Parathyroid adenoma (tissue), 2 donors: ENCODE measurements around the gene AIDA.

Experiments used
- H2AFZ ChIP-seq: fragments of 300-600 bp; sonication (generic); one replicate; pipeline ENCODE4 v1.7.0; 2017; ENCODE audit warnings: antibody characterized with exemption, mild to moderate bottlenecking
- H3K27ac ChIP-seq: fragments of 300-600 bp; sonication (generic); one replicate; pipeline ENCODE4 v1.7.0; 2017
- H3K27me3 ChIP-seq: fragments of 300-600 bp; sonication (generic); one replicate; pipeline ENCODE4 v1.7.0; 2017; ENCODE audit warnings: low read length; ENCODE audit not compliant: control insufficient read depth, insufficient read depth
- H3K36me3 ChIP-seq: fragments of 300-600 bp; sonication (generic); one replicate; pipeline ENCODE4 v1.7.0; 2017; ENCODE audit warnings: low read length; ENCODE audit not compliant: control insufficient read depth, insufficient read depth
- H3K4me1 ChIP-seq: fragments of 300-600 bp; sonication (generic); one replicate; pipeline ENCODE4 v1.7.0; 2017; ENCODE audit warnings: control low read depth
- H3K4me2 ChIP-seq: fragments of 300-600 bp; sonication (generic); one replicate; pipeline ENCODE4 v1.7.0; 2017; ENCODE audit warnings: low read length
- H3K4me3 ChIP-seq: fragments of 300-600 bp; sonication (generic); one replicate; pipeline ENCODE4 v1.7.0; 2017; ENCODE audit warnings: low read depth, low read length
- H3K79me2 ChIP-seq: fragments of 300-600 bp; sonication (generic); one replicate; pipeline ENCODE4 v1.7.0; 2017; ENCODE audit warnings: control low read depth
- H3K9ac ChIP-seq: fragments of 300-600 bp; sonication (generic); one replicate; pipeline ENCODE4 v1.7.0; 2017; ENCODE audit warnings: mild to moderate bottlenecking
- H3K9me3 ChIP-seq: fragments of 300-600 bp; sonication (generic); one replicate; pipeline ENCODE4 v1.7.0; 2017; ENCODE audit warnings: low read length; ENCODE audit not compliant: control insufficient read depth
- CTCF ChIP-seq: fragments of 300-600 bp; sonication (generic); IDR thresholded peaks from one replicate; pipeline ENCODE4 v1.7.0; 2017; ENCODE audit warnings: antibody characterized with exemption, mild to moderate bottlenecking
- donor health status: primary hyperparathyroidism.

The AIDA gene

GRCh38 chr1:222732216-222733159, 20.2 kb upstream of the AIDA start:
- Histone ChIP-seq H3K4me1 (no peaks in the 10 kb centered on the region), H2AFZ (no peak overlapping the region), H3K4me2 (no peak overlapping the region), H3K4me3 (no peak overlapping the region), H3K9me3 (no peaks in the 10 kb centered on the region), H3K27ac (no peak overlapping the region), H3K9ac (no peak overlapping the region), H3K79me2 (no peaks in the 10 kb centered on the region), H3K27me3 (no peaks in the 10 kb centered on the region), H3K36me3 (no peaks in the 10 kb centered on the region)
- no peak for TF ChIP-seq CTCF

GRCh38 chr1:222730866-222731265, 18.6 kb upstream of the AIDA start:
- Histone ChIP-seq H3K27ac (no peak overlapping the region), H3K36me3 (no peaks in the 10 kb centered on the region)

GRCh38 chr1:222728746-222729145, 16.5 kb upstream of the AIDA start:
- no peak overlapping the region for H3K27ac ChIP-seq
- H3K9ac ChIP-seq: no peak overlapping the region
- H3K27me3 ChIP-seq: no peaks in the 10 kb centered on the region
- no peak overlapping the region for H3K4me2 ChIP-seq
- no peaks in the 10 kb centered on the region for H3K9me3 ChIP-seq
- no peak for TF ChIP-seq CTCF
- H3K79me2 ChIP-seq: no peaks in the 10 kb centered on the region
- no peaks in the 10 kb centered on the region for H3K36me3 ChIP-seq
- no peak overlapping the region for H2AFZ ChIP-seq
- H3K4me3 ChIP-seq: no peak overlapping the region
- H3K4me1 ChIP-seq: no peaks in the 10 kb centered on the region

More at GRCh38 chr1:222730866-222731265, 18.6 kb upstream of the AIDA start:
- no peak overlapping the region for H3K4me2 ChIP-seq
- H3K4me3 ChIP-seq: no peak overlapping the region
- no peaks in the 10 kb centered on the region for H3K27me3 ChIP-seq
- H3K4me1 ChIP-seq: no peaks in the 10 kb centered on the region
- no peak overlapping the region for H3K9ac ChIP-seq
- H2AFZ ChIP-seq: no peak overlapping the region
- H3K79me2 ChIP-seq: no peaks in the 10 kb centered on the region
- H3K9me3 ChIP-seq: no peaks in the 10 kb centered on the region
- no peak for TF ChIP-seq CTCF

GRCh38 chr1:222716393-222716792, 4.1 kb upstream of the AIDA start:
- H3K36me3 ChIP-seq: no peaks in the 10 kb centered on the region
- no peaks in the 10 kb centered on the region for H3K79me2 ChIP-seq
- H3K27ac ChIP-seq: no peak overlapping the region
- H3K9me3 ChIP-seq: no peaks in the 10 kb centered on the region
- H3K9ac ChIP-seq: no peak overlapping the region
- H3K27me3 ChIP-seq: no peaks in the 10 kb centered on the region
- H3K4me3 ChIP-seq: no peak overlapping the region
- H2AFZ ChIP-seq: no peak overlapping the region
- no peaks in the 10 kb centered on the region for H3K4me1 ChIP-seq
- H3K4me2 ChIP-seq: no peak overlapping the region
- no peak for TF ChIP-seq CTCF
